BE2C (cell line): ENCODE data around the gene FBL.

Source experiments
- DNase-seq: peaks from one replicate; pipeline ENCODE4 v3.0.0-alpha.2; 2020
- H3K27me3 ChIP-seq: fragments of 250-450 bp; sonication (Bioruptor Pico); 2 replicates; pipeline ENCODE4 v1.5.1; 2020; ENCODE audit warnings: mild to moderate bottlenecking
- H3K36me3 ChIP-seq: fragments of 250-450 bp; sonication (Bioruptor Pico); 2 replicates; pipeline ENCODE4 v1.5.1; 2020; ENCODE audit warnings: mild to moderate bottlenecking
- H3K4me1 ChIP-seq: fragments of 250-450 bp; sonication (Bioruptor Pico); 2 replicates; pipeline ENCODE4 v1.5.1; 2020
- H3K4me3 ChIP-seq: 2 replicates; pipeline ENCODE4 v1.5.1; 2011; ENCODE audit warnings: low read depth, low read length
- H3K9me3 ChIP-seq: fragments of 250-450 bp; sonication (Bioruptor Pico); 2 replicates; pipeline ENCODE4 v1.5.1; 2020
- CTCF ChIP-seq: IDR thresholded peaks from 2 replicates; pipeline ENCODE4 v1.5.1; 2012; ENCODE audit warnings: mild to moderate bottlenecking, low read depth, low read length

Gene FBL

GRCh38 chr19:39867952-39868351 lies 21.8 kb upstream of the FBL start:
- no peak for DNase-seq
- Histone ChIP-seq H3K9me3 (no peaks in the 10 kb centered on the region), H3K27me3 (no peaks in the 10 kb centered on the region), H3K4me3 (no peak overlapping the region), H3K4me1 (no peaks in the 10 kb centered on the region), H3K36me3 (no peaks in the 10 kb centered on the region)
- TF ChIP-seq CTCF: no peak

- Histone ChIP-seq H3K4me1 (no peaks in the 10 kb centered on the region), H3K36me3 (no peaks in the 10 kb centered on the region), H3K27me3 (no peaks in the 10 kb centered on the region), H3K9me3 (no peaks in the 10 kb centered on the region), H3K4me3 (no peak overlapping the region)
- no peak for DNase-seq
- no peak for TF ChIP-seq CTCF
These were observed 21.0 kb upstream of the FBL start for GRCh38 chr19:39867133-39867532.

- no peak for TF ChIP-seq CTCF
- DNase-seq: no peak
- Histone ChIP-seq H3K4me3 (no peak overlapping the region), H3K27me3 (no peaks in the 10 kb centered on the region), H3K36me3 (no peaks in the 10 kb centered on the region), H3K9me3 (no peaks in the 10 kb centered on the region), H3K4me1 (no peaks in the 10 kb centered on the region)
These were observed 19.8 kb upstream of the FBL start for GRCh38 chr19:39865953-39866352.

- no peak for TF ChIP-seq CTCF
- Histone ChIP-seq H3K4me1 (no peaks in the 10 kb centered on the region), H3K4me3 (no peak overlapping the region), H3K36me3 (no peaks in the 10 kb centered on the region), H3K9me3 (no peaks in the 10 kb centered on the region), H3K27me3 (no peaks in the 10 kb centered on the region)
- DNase-seq: no peak
These were observed 19.0 kb upstream of the FBL start for GRCh38 chr19:39865186-39865585.

- no peak for TF ChIP-seq CTCF
- Histone ChIP-seq H3K4me1 (no peaks in the 10 kb centered on the region), H3K9me3 (no peaks in the 10 kb centered on the region), H3K4me3 (no peak overlapping the region), H3K36me3 (no peaks in the 10 kb centered on the region), H3K27me3 (no peaks in the 10 kb centered on the region; the same call in 1 of the 2 replicates)
- DNase-seq: no peak
These were observed 17.9 kb upstream of the FBL start for GRCh38 chr19:39864118-39864517.

- peak overlapping the region; percentile 43 for H3K4me3 ChIP-seq
- peak; percentile 87 for DNase-seq
- TF ChIP-seq CTCF: no peak
- H3K9me3 ChIP-seq: no peaks in the 10 kb centered on the region; the same call in 1 of the 2 replicates
- no peaks in the 10 kb centered on the region for H3K4me1 ChIP-seq
- no peaks in the 10 kb centered on the region for H3K36me3 ChIP-seq
- H3K27me3 ChIP-seq: peaks cover 5% of the 10 kb centered on the region
These were observed 12.4 kb upstream of the FBL start for GRCh38 chr19:39858541-39858940.
